ENCODE data around the gene ADAMTS5. TPM values are rescaled to one million over a fixed set of nuclear protein-coding genes. Genes with fewer than 3 reads are reported as not detected.

The ADAMTS5 gene
- total and polyA plus RNA-seq, 8 donors, result 0.55 to 52.0 (median 3.5) TPM

DNA sequence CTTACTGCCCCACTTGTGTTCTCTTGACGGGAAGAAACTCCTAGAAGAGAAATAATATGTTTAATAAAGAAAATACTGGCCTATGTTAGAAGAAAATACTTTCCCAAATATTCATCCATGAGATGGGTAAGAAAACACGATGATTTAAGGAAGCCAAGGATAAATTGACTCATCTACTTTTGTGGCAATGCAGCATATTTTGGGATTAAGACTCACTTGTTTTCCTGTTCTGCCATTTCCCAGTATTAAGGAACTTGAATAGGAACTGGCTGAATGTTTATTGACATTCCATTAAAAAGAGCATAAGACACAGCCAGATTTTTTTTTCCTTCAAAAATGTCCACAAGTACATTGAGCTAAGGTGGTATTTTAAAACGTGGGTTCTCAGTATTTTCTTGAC is 10.9 kb upstream of the ADAMTS5 start:
- TF ChIP-seq, protein P1, sequence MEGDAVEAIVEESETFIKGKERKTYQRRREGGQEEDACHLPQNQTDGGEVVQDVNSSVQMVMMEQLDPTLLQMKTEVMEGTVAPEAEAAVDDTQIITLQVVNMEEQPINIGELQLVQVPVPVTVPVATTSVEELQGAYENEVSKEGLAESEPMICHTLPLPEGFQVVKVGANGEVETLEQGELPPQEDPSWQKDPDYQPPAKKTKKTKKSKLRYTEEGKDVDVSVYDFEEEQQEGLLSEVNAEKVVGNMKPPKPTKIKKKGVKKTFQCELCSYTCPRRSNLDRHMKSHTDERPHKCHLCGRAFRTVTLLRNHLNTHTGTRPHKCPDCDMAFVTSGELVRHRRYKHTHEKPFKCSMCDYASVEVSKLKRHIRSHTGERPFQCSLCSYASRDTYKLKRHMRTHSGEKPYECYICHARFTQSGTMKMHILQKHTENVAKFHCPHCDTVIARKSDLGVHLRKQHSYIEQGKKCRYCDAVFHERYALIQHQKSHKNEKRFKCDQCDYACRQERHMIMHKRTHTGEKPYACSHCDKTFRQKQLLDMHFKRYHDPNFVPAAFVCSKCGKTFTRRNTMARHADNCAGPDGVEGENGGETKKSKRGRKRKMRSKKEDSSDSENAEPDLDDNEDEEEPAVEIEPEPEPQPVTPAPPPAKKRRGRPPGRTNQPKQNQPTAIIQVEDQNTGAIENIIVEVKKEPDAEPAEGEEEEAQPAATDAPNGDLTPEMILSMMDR (IDR thresholded peaks at IDR 0.05), result no peak
- TF ChIP-seq POLR2A (IDR thresholded peaks at IDR 0.05) (no peak), POLR2AphosphoS5 (IDR thresholded peaks at IDR 0.05) (no peak), EP300 (IDR thresholded peaks at IDR 0.05) (no peak)
- intact Hi-C loops (cut with DNase I; ENCODE audit: low total_unique reads), result no loop called here
- Histone ChIP-seq H3K9me3 (no peaks in the 10 kb centered on the region), H3K36me3 (no peaks in the 10 kb centered on the region), H3K27me3 (no peaks in the 10 kb centered on the region), H3K4me3 (no peak overlapping the region), H3K27ac (no peak overlapping the region), H3K4me1 (no peaks in the 10 kb centered on the region)
- DNase-seq, result no peak
- 51 to 66% (median 54%) methylated on average over 3 of the region's 3 CpGs for WGBS, 5 donors

DNA sequence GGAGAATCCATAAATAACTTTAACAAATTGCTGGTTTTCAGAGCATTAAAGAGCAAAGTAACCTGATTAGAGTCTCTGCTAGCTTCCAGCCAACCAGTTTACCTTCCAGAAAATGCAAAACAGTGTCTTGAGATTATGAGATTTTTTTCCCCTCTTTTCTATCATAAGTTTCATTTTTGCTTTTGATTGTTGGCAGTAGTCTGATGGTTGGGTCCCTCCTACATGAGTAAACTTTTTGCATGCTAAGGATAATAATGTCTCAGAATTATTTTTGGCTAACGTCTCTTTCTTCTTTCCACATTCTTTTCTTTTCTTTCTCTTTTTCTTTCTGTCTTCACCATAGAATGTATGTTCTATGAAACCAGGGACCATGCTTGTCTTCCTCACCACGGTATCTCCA is 6.3 kb upstream of the ADAMTS5 start:
- TF ChIP-seq EP300 (IDR thresholded peaks at IDR 0.05), result no peak
- no peak for TF ChIP-seq POLR2AphosphoS5 (IDR thresholded peaks at IDR 0.05)
- TF ChIP-seq POLR2A (IDR thresholded peaks at IDR 0.05), result no peak
- TF ChIP-seq, protein P1 (IDR thresholded peaks at IDR 0.05), result no peak
- H3K27ac ChIP-seq, result no peak overlapping the region
- no peak for DNase-seq
- H3K36me3 ChIP-seq, result no peaks in the 10 kb centered on the region
- H3K4me3 ChIP-seq, result no peak overlapping the region
- WGBS, 5 donors, result 49 to 84% (median 67%) methylated on average over 2 of the region's 2 CpGs
- H3K27me3 ChIP-seq, result peaks cover 0 to 7% (median 0%) of the 10 kb centered on the region in 3 donors
- no peaks in the 10 kb centered on the region for H3K9me3 ChIP-seq
- intact Hi-C loops (cut with DNase I; ENCODE audit: low total_unique reads), result no loop called here
- no peaks in the 10 kb centered on the region for H3K4me1 ChIP-seq

DNA sequence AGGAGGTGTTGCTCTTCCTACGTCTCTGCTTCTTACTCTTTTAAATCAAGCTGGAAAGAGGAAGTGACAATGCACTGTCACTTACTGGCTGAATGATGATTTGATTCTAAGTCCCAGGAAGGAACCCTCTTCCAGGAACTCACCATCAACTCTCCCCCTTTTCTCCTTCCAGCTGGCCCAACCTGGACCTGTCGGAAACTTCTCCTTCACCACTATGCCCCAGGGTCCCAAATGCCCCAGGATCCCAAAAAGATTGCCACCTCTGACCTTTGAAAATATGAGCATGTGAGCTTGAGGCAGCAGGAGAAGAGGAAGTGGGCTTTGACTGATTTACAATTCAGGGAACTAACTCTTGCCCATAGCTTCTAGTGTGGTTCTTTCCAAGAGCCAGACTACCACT is 5.3 kb upstream of the ADAMTS5 start:
- peaks cover 0 to 8% (median 3%) of the 10 kb centered on the region in 4 donors for H3K4me1 ChIP-seq
- intact Hi-C loops (cut with DNase I; ENCODE audit: low total_unique reads), result no loop called here

DNA sequence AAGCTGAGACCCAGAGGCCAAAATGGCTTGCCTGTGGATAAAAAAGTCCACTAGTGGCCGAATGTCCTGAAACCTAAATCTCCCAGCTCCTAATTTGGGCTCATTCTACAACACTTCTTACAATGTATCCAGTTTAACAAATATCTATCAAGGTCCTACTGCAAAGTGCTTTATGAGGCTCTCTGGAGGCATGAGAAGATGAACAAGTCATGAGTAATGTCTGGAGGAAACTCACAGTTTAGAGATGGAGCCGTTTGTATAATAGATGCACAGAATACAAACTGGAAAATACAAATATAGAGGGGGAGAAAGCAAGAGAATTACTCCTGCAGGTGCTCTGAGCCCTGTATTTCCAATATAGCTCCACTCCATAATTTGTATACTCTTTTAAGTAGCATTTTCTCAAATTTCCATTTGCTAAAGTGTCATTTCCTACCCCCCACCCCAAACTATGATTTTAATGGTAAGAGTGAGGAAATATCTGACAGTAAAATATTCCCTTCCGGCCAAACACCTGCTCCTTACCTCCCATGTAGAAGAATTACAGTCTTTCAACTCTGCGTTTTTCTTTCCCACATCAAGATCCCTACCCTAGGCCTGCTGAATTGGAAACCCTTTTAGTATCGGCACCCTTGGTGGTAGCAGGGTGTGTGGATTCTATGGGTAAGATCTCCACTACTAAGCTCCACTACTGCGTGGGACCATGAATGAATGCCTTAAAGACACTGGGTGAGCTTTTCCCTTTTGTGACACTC is 3.3 kb upstream of the ADAMTS5 start:
- Histone ChIP-seq H3K36me3 (no peaks in the 10 kb centered on the region), H3K9me3 (no peaks in the 10 kb centered on the region), H3K4me3 (no peak overlapping the region), H3K27ac (no peak overlapping the region), H3K4me1 (peaks cover 0 to 28% (median 15%) of the 10 kb centered on the region in 4 donors), H3K27me3 (peaks cover 0 to 37% (median 17%) of the 10 kb centered on the region in 3 donors)
- DNase-seq, result no peak
- intact Hi-C loops (cut with DNase I; ENCODE audit: low total_unique reads), result no loop called here
- TF ChIP-seq POLR2A (IDR thresholded peaks at IDR 0.05) (no peak), POLR2AphosphoS5 (IDR thresholded peaks at IDR 0.05) (no peak), EP300 (IDR thresholded peaks at IDR 0.05) (no peak)
- TF ChIP-seq, protein P1 (IDR thresholded peaks at IDR 0.05), result no peak
- WGBS, 5 donors, result 72 to 80% (median 74%) methylated on average over 6 of the region's 6 CpGs

More for the DNA sequence above, 5.3 kb upstream of the ADAMTS5 start:
- no peak overlapping the region for H3K27ac ChIP-seq
- no peaks in the 10 kb centered on the region for H3K9me3 ChIP-seq
- no peaks in the 10 kb centered on the region for H3K36me3 ChIP-seq
- no peak for DNase-seq
- TF ChIP-seq, protein P1 (IDR thresholded peaks at IDR 0.05), result no peak
- no peak for TF ChIP-seq POLR2A (IDR thresholded peaks at IDR 0.05)
- TF ChIP-seq EP300 (IDR thresholded peaks at IDR 0.05), result no peak
- no peak for TF ChIP-seq POLR2AphosphoS5 (IDR thresholded peaks at IDR 0.05)
- 40 to 51% (median 47%) methylated on average over 2 of the region's 2 CpGs for WGBS, 5 donors
- H3K4me3 ChIP-seq, result no peak overlapping the region
- peaks cover 0 to 17% (median 5%) of the 10 kb centered on the region in 3 donors for H3K27me3 ChIP-seq

All from stomach (tissue), 9 donors.